GM19395 (cell line): ENCODE measurements around the gene APOC3.
"Not testable (repeated sequence)": the region's sequence is repeated elsewhere in the genome, so short reads cannot be mapped to it uniquely, and the experiment has no call there.

Source experiments
- ATAC-seq: cut with Tn5 transposase; IDR thresholded peaks from one replicate; pipeline ENCODE4 v1.9.1; 2021; ENCODE audit warnings: mild to moderate bottlenecking, moderate library complexity; ENCODE audit not compliant: unreplicated experiment

The APOC3 gene

GRCh38 chr11:116828632-116829524 is 829 bp upstream of the APOC3 start:
- no peak for ATAC-seq

- no peak for ATAC-seq
Observed at GRCh38 chr11:116830184-116830912, 641 bp downstream of the APOC3 start.

- no peak for ATAC-seq
Observed at GRCh38 chr11:116831790-116832349, 2.2 kb downstream of the APOC3 start.

GRCh38 chr11:116832350-116833290 is 2.9 kb downstream of the APOC3 start:
- ATAC-seq: no peak

- no peak for ATAC-seq
Observed at GRCh38 chr11:116833491-116833815, 3.7 kb downstream of the APOC3 start.

- ATAC-seq: no peak
Observed at GRCh38 chr11:116833816-116834534, 4.3 kb downstream of the APOC3 start.

GRCh38 chr11:116834535-116835041 is 4.9 kb downstream of the APOC3 start:
- not testable (repeated sequence) for ATAC-seq

- peak; percentile 23 for ATAC-seq
Observed at GRCh38 chr11:116835042-116835772, 5.5 kb downstream of the APOC3 start.

GRCh38 chr11:116835791-116836631 is 6.3 kb downstream of the APOC3 start:
- ATAC-seq: peak; percentile 81

- no peak for ATAC-seq
Observed at GRCh38 chr11:116836632-116836991, 6.9 kb downstream of the APOC3 start.

GRCh38 chr11:116837231-116838091 is 7.8 kb downstream of the APOC3 start, which contains the start of gene APOA1:
APOA1 (minus strand) TSS chr11:116837622; CDS start chr11:116837387, 235 bp downstream.
- no peak for ATAC-seq

GRCh38 chr11:116838321-116839084 is 8.8 kb downstream of the APOC3 start:
- ATAC-seq: no peak

- ATAC-seq: no peak
Observed at GRCh38 chr11:116840224-116840745, 10.6 kb downstream of the APOC3 start.

GRCh38 chr11:116840746-116841296 is 11.1 kb downstream of the APOC3 start:
- no peak for ATAC-seq

- ATAC-seq: no peak
Observed at GRCh38 chr11:116842117-116842516, 12.4 kb downstream of the APOC3 start.

- ATAC-seq: no peak
Observed at GRCh38 chr11:116842909-116843308, 13.2 kb downstream of the APOC3 start.
